Right lobe of liver (tissue), 6 donors: Measurements from ENCODE around the gene PDE7B. TPM values are rescaled to one million over a fixed set of nuclear protein-coding genes. Genes with fewer than 3 reads are reported as not detected.

ENCODE experiments used
- ATAC-seq, 4 donors: fragments of 200-7000 bp; cut with Tn5 transposase; one replicate each; pipeline ENCODE4 v1.9.1; 2020; ENCODE audit warnings: mild to moderate bottlenecking in 4 of 4, moderate library complexity in 4 of 4
- DNase-seq, 3 donors: peaks; one replicate each; pipeline ENCODE4 v3.0.0-alpha.2; 2020
- H3K27ac ChIP-seq, 3 donors: fragments of 200-600 bp; one replicate each; pipeline ENCODE4 v1.8.0; 2022
- H3K27me3 ChIP-seq, 2 donors: fragments of 200-600 bp; one replicate each; pipeline ENCODE4 v1.8.0; 2022
- H3K36me3 ChIP-seq, 4 donors: fragments of 200-600 bp; sonication (generic) in 1 of 4; one replicate each; pipeline versions ENCODE4 v1.5.1 to v1.8.0; 2017 to 2022; ENCODE audit warnings: control low read depth in 1 of 4
- H3K4me1 ChIP-seq, 4 donors: fragments of 200-600 bp; sonication (generic) in 1 of 4; one replicate each; pipeline versions ENCODE4 v1.5.1 to v1.8.0; 2017 to 2022; ENCODE audit warnings: control low read depth in 1 of 4
- H3K4me3 ChIP-seq, 3 donors: fragments of 200-600 bp; one replicate each; pipeline ENCODE4 v1.8.0; 2022
- H3K9me3 ChIP-seq, 4 donors: fragments of 200-600 bp; sonication (generic) in 1 of 4; one replicate each; pipeline versions ENCODE4 v1.5.1 to v1.8.0; 2017 to 2022; ENCODE audit warnings: control low read depth in 1 of 4
- POLR2A ChIP-seq: fragments of 450-650 bp; IDR thresholded peaks from one replicate; pipeline ENCODE4 v1.6.1; 2017; ENCODE audit warnings: antibody characterized with exemption, mild to moderate bottlenecking
- WGBS: methylation state at CpG from one replicate; pipeline ENCODE4 v1.1.6; 2018; ENCODE audit warnings: low coverage, low lambda C conversion rate; ENCODE audit not compliant: insufficient coverage; ENCODE audit errors: missing lambda C conversion rate; 5-methylcytosine and 5-hydroxymethylcytosine counted together
- intact Hi-C, 2 donors: fragments of 100-400 bp; cut with DNase I; formaldehyde crosslinking; loops; one replicate each; pipeline versions ENCODE4 v1.11.2 to v1.14.1; 2022
- total RNA-seq, 6 experiments: library from RNA; depleted of rRNA in 2 of 6; stranded (reverse); fragments of >200 nt in 2 of 6; fragmentation: NEBNext Ultra II Directional in 3 of 6; extraction: Animal tissue kit (Norgen Biotek cat#: 25700) in 3 of 6; gene quantifications; one replicate each; pipeline versions ENCODE4 v1.1.0 to v1.2.4, GENCODE V29; 2016 to 2023
- TF ChIP-seq, protein P1 (sequence below), 4 donors: fragments of 200-600 bp in 3 of 4; fragments of 450-650 bp in 1 of 4; IDR thresholded peaks; one replicate each; pipeline versions ENCODE4 v1.5.1 to v1.8.0; 2016 to 2022; ENCODE audit warnings: antibody characterized with exemption in 4 of 4, mild to moderate bottlenecking in 2 of 4
- donor health status: DM: no; HTN: yes; CAD: no.
- donor health status: DM: no; HTN: no; CAD: no.
- donor health status: DM: no; HTN: no; CAD: no.
- donor health status: DM: no; HTN: yes; CAD: no.
- donor health status: DM: no; HTN: yes; CAD: no.

The PDE7B gene
- total RNA-seq, 6 experiments from 2014 or later, result 1.1 to 5.1 (median 1.9) TPM

DNA sequence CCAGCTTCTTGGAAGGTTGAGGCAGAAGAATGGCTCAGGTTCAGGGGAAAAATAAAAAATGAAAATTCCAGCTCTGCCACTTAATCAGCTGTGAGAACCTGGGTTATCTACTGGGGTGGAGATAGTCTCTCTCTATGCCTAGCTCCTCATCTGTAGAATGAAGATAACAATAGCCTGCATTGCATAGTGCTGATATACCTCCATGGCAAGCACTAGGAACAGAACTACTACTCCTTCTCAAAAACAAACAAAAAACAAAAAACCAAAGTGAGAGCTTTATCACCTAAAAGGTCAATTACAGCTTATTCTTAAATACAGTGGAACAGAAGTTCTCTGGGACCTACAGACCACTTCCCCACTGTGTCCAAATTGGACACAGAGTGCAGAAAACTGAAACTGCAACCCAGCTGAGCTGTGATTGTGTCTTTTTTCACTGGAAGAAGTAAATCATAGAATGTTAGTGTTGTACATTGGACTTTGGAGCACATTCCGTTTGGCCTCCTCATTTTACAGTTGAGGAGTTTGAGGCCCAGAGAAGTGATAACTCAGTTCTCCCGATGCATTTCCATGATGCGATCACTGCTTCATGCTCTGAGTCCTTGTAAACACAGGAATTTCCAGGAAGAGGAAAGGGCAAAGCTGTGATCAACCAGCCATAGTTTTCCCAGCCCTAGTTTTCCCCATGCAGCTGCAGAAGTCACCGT lies 375.3 kb downstream of the PDE7B start:
- H3K4me3 ChIP-seq, result peak overlapping the region; percentile 22 to 35 (median 32)
- H3K4me1 ChIP-seq, result peaks cover 0 to 11% (median 0%) of the 10 kb centered on the region in 4 donors
- DNase-seq, result no peak
- H3K36me3 ChIP-seq, result no peaks in the 10 kb centered on the region
- no peaks in the 10 kb centered on the region for H3K9me3 ChIP-seq
- 46% methylated on average over 3 of the region's 4 CpGs for WGBS
- intact Hi-C loops, result no loop called here
- H3K27ac ChIP-seq, result peak overlapping the region; percentile 55 to 68 (median 61)
- no peaks in the 10 kb centered on the region for H3K27me3 ChIP-seq
- peak; percentile 45 to 62 (median 55) for ATAC-seq
- TF ChIP-seq POLR2A, result no peak
- TF ChIP-seq, protein P1, sequence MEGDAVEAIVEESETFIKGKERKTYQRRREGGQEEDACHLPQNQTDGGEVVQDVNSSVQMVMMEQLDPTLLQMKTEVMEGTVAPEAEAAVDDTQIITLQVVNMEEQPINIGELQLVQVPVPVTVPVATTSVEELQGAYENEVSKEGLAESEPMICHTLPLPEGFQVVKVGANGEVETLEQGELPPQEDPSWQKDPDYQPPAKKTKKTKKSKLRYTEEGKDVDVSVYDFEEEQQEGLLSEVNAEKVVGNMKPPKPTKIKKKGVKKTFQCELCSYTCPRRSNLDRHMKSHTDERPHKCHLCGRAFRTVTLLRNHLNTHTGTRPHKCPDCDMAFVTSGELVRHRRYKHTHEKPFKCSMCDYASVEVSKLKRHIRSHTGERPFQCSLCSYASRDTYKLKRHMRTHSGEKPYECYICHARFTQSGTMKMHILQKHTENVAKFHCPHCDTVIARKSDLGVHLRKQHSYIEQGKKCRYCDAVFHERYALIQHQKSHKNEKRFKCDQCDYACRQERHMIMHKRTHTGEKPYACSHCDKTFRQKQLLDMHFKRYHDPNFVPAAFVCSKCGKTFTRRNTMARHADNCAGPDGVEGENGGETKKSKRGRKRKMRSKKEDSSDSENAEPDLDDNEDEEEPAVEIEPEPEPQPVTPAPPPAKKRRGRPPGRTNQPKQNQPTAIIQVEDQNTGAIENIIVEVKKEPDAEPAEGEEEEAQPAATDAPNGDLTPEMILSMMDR (IDR thresholded peaks at IDR 0.05), result no peak

DNA sequence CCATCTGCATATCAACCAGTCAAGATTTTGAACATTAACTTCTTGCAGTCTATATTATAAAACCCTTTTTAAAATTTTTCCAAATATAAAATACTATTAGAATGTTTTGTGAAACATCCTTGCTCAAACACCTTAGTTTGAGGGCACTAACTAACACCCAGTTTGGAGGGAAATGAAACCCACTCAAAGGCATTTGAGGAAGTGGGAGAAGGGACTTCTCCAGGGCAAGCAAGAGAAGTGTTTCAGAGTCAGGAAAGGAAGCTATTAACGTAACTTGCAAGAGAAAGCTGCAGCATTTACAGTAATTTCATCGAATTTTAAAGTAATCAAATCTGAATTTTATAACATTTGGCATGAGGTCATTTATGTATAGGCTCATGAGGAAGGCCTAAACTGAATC lies 377.3 kb downstream of the PDE7B start:
- WGBS, result 75% methylated on average over 2 of the region's 2 CpGs
- no peak for ATAC-seq
- peaks cover 0 to 11% (median 0%) of the 10 kb centered on the region in 4 donors for H3K4me1 ChIP-seq
- intact Hi-C loops, result no loop called here
- H3K9me3 ChIP-seq, result no peaks in the 10 kb centered on the region
- no peak for TF ChIP-seq POLR2A
- TF ChIP-seq, protein P1 (IDR thresholded peaks at IDR 0.05), result no peak
- DNase-seq, result no peak
- H3K27ac ChIP-seq, result no peak overlapping the region
- H3K4me3 ChIP-seq, result no peak overlapping the region
- no peaks in the 10 kb centered on the region for H3K27me3 ChIP-seq
- H3K36me3 ChIP-seq, result no peaks in the 10 kb centered on the region

- H3K27ac ChIP-seq, result no peak overlapping the region
- no peaks in the 10 kb centered on the region for H3K36me3 ChIP-seq
- H3K4me3 ChIP-seq, result no peak overlapping the region
- H3K27me3 ChIP-seq, result no peaks in the 10 kb centered on the region
- intact Hi-C loops, result no loop called here
- DNase-seq (no peak), ATAC-seq (no peak)
- peaks cover 0 to 11% (median 0%) of the 10 kb centered on the region in 4 donors for H3K4me1 ChIP-seq
- 96% methylated on average over 2 of the region's 2 CpGs for WGBS
- no peaks in the 10 kb centered on the region for H3K9me3 ChIP-seq
- TF ChIP-seq, protein P1 (IDR thresholded peaks at IDR 0.05), result no peak
- no peak for TF ChIP-seq POLR2A
Measured at GRCh38 chr6:136230219-136230853, 378.8 kb downstream of the PDE7B start.

- H3K27me3 ChIP-seq, result no peaks in the 10 kb centered on the region
- no peak for TF ChIP-seq POLR2A
- TF ChIP-seq, protein P1 (IDR thresholded peaks at IDR 0.05), result no peak
- no peaks in the 10 kb centered on the region for H3K4me1 ChIP-seq
- WGBS, result 100% methylated on average over 1 of the region's 1 CpG
- no peak for DNase-seq
- H3K36me3 ChIP-seq, result no peaks in the 10 kb centered on the region
- no peak overlapping the region for H3K27ac ChIP-seq
- H3K9me3 ChIP-seq, result no peaks in the 10 kb centered on the region
- intact Hi-C loops, result no loop called here
- ATAC-seq, result no peak
- no peak overlapping the region for H3K4me3 ChIP-seq
Measured at GRCh38 chr6:136232701-136233100, 381.2 kb downstream of the PDE7B start.
